Right lobe of liver (tissue), 4 donors: Measurements from ENCODE around the gene PRKAR1B.

Experiments used
- POLR2A ChIP-seq: fragments of 450-650 bp; IDR thresholded peaks from one replicate; pipeline ENCODE4 v1.6.1; 2017; ENCODE audit warnings: antibody characterized with exemption, mild to moderate bottlenecking
- TF ChIP-seq, protein P1 (sequence below), 4 donors: fragments of 200-600 bp in 3 of 4; fragments of 450-650 bp in 1 of 4; IDR thresholded peaks; one replicate each; pipeline versions ENCODE4 v1.5.1 to v1.8.0; 2016 to 2022; ENCODE audit warnings: antibody characterized with exemption in 4 of 4, mild to moderate bottlenecking in 2 of 4
- donor health status: DM: no; HTN: no; CAD: no.
- donor health status: DM: no; HTN: no; CAD: no.
- donor health status: DM: no; HTN: yes; CAD: no.

DNA sequence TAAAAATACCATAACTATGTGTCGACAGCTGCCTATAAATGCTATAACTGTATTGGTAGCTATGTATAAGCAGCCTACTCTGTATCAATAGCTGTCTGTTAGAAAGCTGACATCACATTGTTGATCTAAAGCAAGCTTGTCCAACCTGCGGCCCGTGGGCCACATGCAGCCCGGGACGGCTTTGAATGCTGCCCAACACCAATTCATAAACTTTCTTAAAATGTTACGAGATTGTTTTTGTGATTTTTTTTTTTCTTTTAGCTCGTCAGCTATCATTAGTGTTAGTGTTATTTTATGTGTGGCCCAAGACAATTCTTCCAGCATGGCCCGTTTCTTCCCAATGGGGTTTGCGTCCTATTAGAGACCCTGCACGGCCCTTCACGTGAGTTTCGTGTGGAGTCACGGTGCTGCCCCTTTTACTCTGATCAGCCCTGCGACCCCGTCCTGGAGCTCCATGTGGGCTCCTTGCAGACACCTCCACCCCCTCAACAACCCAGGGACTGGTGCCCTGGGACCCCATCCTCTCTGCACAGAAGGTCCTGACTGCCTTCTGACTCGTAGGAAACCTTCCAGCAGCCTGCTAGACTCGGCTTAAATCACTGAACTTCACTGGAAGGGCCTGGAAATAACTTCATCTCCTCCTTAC lies 4.5 kb upstream of the PRKAR1B start:
- TF ChIP-seq, protein P1, sequence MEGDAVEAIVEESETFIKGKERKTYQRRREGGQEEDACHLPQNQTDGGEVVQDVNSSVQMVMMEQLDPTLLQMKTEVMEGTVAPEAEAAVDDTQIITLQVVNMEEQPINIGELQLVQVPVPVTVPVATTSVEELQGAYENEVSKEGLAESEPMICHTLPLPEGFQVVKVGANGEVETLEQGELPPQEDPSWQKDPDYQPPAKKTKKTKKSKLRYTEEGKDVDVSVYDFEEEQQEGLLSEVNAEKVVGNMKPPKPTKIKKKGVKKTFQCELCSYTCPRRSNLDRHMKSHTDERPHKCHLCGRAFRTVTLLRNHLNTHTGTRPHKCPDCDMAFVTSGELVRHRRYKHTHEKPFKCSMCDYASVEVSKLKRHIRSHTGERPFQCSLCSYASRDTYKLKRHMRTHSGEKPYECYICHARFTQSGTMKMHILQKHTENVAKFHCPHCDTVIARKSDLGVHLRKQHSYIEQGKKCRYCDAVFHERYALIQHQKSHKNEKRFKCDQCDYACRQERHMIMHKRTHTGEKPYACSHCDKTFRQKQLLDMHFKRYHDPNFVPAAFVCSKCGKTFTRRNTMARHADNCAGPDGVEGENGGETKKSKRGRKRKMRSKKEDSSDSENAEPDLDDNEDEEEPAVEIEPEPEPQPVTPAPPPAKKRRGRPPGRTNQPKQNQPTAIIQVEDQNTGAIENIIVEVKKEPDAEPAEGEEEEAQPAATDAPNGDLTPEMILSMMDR (IDR thresholded peaks at IDR 0.05): no peak
- TF ChIP-seq POLR2A: no peak
